Thoracic aorta (tissue), 2 donors: Measurements from ENCODE around the gene IL1RN. TPM values are rescaled to one million over a fixed set of nuclear protein-coding genes. Genes with fewer than 3 reads are reported as not detected.

ENCODE experiments used
- ATAC-seq: fragments of 150-250 bp; one replicate; pipeline ENCODE4 v1.8.0; 2017; ENCODE audit warnings: low read depth; ENCODE audit not compliant: insufficient number of reproducible peaks, low FRiP score
- DNase-seq: peaks from one replicate; pipeline ENCODE4 v3.0.0-alpha.2; 2020; ENCODE audit warnings: low spot score
- H3K27ac ChIP-seq, 2 donors: fragments of 200-600 bp; sonication (generic); 1 replicate in 1 of 2; 2 replicates in 1 of 2; pipeline ENCODE4 v1.5.1; 2016; ENCODE audit warnings: mild to moderate bottlenecking in 2 of 2, moderate library complexity in 2 of 2
- H3K27me3 ChIP-seq: fragments of 200-600 bp; sonication (generic); replicated peaks from 2 replicates; pipeline ENCODE4 v1.6.0; 2016; ENCODE audit warnings: mild to moderate bottlenecking; ENCODE audit not compliant: insufficient read depth
- H3K36me3 ChIP-seq: fragments of 200-600 bp; sonication (generic); one replicate; pipeline ENCODE4 v1.5.1; 2016
- H3K4me1 ChIP-seq, 2 donors: fragments of 200-600 bp; sonication (generic); 1 replicate in 1 of 2; 2 replicates in 1 of 2; pipeline versions ENCODE4 v1.5.1 to v1.6.0; 2016; ENCODE audit warnings: low read depth in 2 of 2, mild to moderate bottlenecking in 1 of 2; ENCODE audit not compliant: control insufficient read depth in 1 of 2
- H3K4me3 ChIP-seq: fragments of 200-600 bp; sonication (generic); 2 replicates; pipeline ENCODE4 v1.5.1; 2016; ENCODE audit warnings: mild to moderate bottlenecking
- H3K9me3 ChIP-seq: fragments of 200-600 bp; sonication (generic); 2 replicates; pipeline ENCODE4 v1.5.1; 2016
- CTCF ChIP-seq: fragments of 200-600 bp; sonication (generic); IDR thresholded peaks from one replicate; pipeline ENCODE4 v1.5.1; 2019; ENCODE audit warnings: antibody characterized with exemption
- total RNA-seq, 2 donors: library from RNA; depleted of rRNA; stranded (reverse); fragments of >200 nt; gene quantifications; one replicate each; pipeline versions ENCODE4 v1.1.0 to v1.2.3, GENCODE V29; 2016

Gene IL1RN
- total RNA-seq, 2 donors from 2014 or later, result 1.6 to 8.6 TPM

GRCh38 chr2:113156278-113157117 lies 29.1 kb downstream of the IL1RN start:
- Histone ChIP-seq H3K36me3 (no peaks in the 10 kb centered on the region), H3K9me3 (no peaks in the 10 kb centered on the region), H3K4me3 (peak overlapping the region; percentile 41), H3K4me1 (no peaks in the 10 kb centered on the region), H3K27me3 (no peaks in the 10 kb centered on the region), H3K27ac (no peak overlapping the region)
- no peak for DNase-seq
- ATAC-seq, result no peak
- no peak for TF ChIP-seq CTCF

GRCh38 chr2:113157118-113157896 lies 29.9 kb downstream of the IL1RN start:
- TF ChIP-seq CTCF, result no peak
- H3K4me1 ChIP-seq, result no peaks in the 10 kb centered on the region
- H3K36me3 ChIP-seq, result no peaks in the 10 kb centered on the region
- ATAC-seq, result no peak
- no peak for DNase-seq
- peak overlapping the region; percentile 56 for H3K4me3 ChIP-seq
- no peaks in the 10 kb centered on the region for H3K27me3 ChIP-seq
- H3K27ac ChIP-seq, result no peak overlapping the region
- H3K9me3 ChIP-seq, result no peaks in the 10 kb centered on the region

GRCh38 chr2:113157897-113158753 lies 30.7 kb downstream of the IL1RN start:
- no peak for ATAC-seq
- no peaks in the 10 kb centered on the region for H3K36me3 ChIP-seq
- H3K27me3 ChIP-seq, result no peaks in the 10 kb centered on the region
- H3K4me1 ChIP-seq, result no peaks in the 10 kb centered on the region
- no peak overlapping the region for H3K27ac ChIP-seq
- peak overlapping the region; percentile 56 for H3K4me3 ChIP-seq
- no peak for TF ChIP-seq CTCF
- DNase-seq, result no peak
- no peaks in the 10 kb centered on the region for H3K9me3 ChIP-seq

- TF ChIP-seq CTCF, result no peak
- Histone ChIP-seq H3K27ac (no peak overlapping the region), H3K4me3 (no peak overlapping the region), H3K36me3 (no peaks in the 10 kb centered on the region), H3K9me3 (no peaks in the 10 kb centered on the region), H3K4me1 (no peaks in the 10 kb centered on the region), H3K27me3 (no peaks in the 10 kb centered on the region)
- no peak for DNase-seq
- no peak for ATAC-seq
Measured at GRCh38 chr2:113158884-113159553, 31.6 kb downstream of the IL1RN start.
